K562 (cell line): ENCODE data around the gene RHEBL1. TPM values are rescaled to one million over a fixed set of nuclear protein-coding genes. Genes with fewer than 3 reads are reported as not detected.

Experiments
- ARID2 ChIP-seq: fragments of 450-650 bp; IDR thresholded peaks from 2 replicates; pipeline ENCODE4 v1.6.1; 2017; ENCODE audit warnings: antibody characterized with exemption, mild to moderate bottlenecking
- BCL6 ChIP-seq: fragments of 250-450 bp; sonication (Bioruptor Pico); IDR thresholded peaks from 2 replicates; pipeline ENCODE4 v1.4.0; 2020
- E2F3 ChIP-seq: fragments of 250-450 bp; sonication (Bioruptor Pico); IDR thresholded peaks from 2 replicates; pipeline ENCODE4 v1.4.0; 2020; ENCODE audit warnings: mild to moderate bottlenecking
- GATA2 ChIP-seq: sonication (generic); formaldehyde crosslinking; IDR thresholded peaks from 2 replicates; pipeline ENCODE4 v1.4.0; 2020; ENCODE audit warnings: mild to moderate bottlenecking, missing genetic modification reagents
- GTF2A2 ChIP-seq: IDR thresholded peaks from 2 replicates; pipeline ENCODE4 v1.6.1; 2016; ENCODE audit warnings: mild to moderate bottlenecking, missing genetic modification characterization, missing compliant biosample characterization
- GTF2F1 ChIP-seq: IDR thresholded peaks from 2 replicates; pipeline ENCODE4 v1.6.1; 2011; ENCODE audit warnings: low read depth, low read length, improper control_type of control experiment
- HNRNPH1 ChIP-seq: fragments of 200-400 bp; formaldehyde crosslinking; optimal IDR thresholded peaks from 2 replicates; pipeline ENCODE3; 2017; ENCODE audit warnings: low read depth, mild to moderate bottlenecking, low read length, moderate library complexity
- KAT7 ChIP-seq: sonication (generic); formaldehyde crosslinking; IDR thresholded peaks from 2 replicates; pipeline ENCODE4 v1.8.0; 2022; ENCODE audit warnings: missing genetic modification reagents, mild to moderate bottlenecking, borderline replicate concordance
- MAX ChIP-seq: sonication (generic); formaldehyde crosslinking; IDR thresholded peaks from 2 replicates; pipeline ENCODE4 v1.9.0; 2022; ENCODE audit warnings: mild to moderate bottlenecking, missing genetic modification reagents
- MBD2 ChIP-seq: sonication (generic); IDR thresholded peaks from 2 replicates; pipeline ENCODE4 v1.6.1; 2016; ENCODE audit warnings: low read depth, borderline replicate concordance
- MTA3 ChIP-seq: fragments of 450-650 bp; formaldehyde crosslinking; IDR thresholded peaks from 2 replicates; pipeline ENCODE4 v1.6.1; 2017; ENCODE audit warnings: mild to moderate bottlenecking, borderline replicate concordance
- NFATC3 ChIP-seq: fragments of 450-650 bp; IDR thresholded peaks from 2 replicates; pipeline ENCODE4 v1.6.1; 2017; ENCODE audit warnings: mild to moderate bottlenecking
- NKRF ChIP-seq: fragments of 450-650 bp; IDR thresholded peaks from 2 replicates; pipeline ENCODE4 v1.6.1; 2016; ENCODE audit warnings: borderline replicate concordance
- POLR2AphosphoS2 ChIP-seq: IDR thresholded peaks from 2 replicates; pipeline ENCODE4 v1.6.1; 2012; ENCODE audit warnings: low read length, improper control_type of control experiment
- SMAD4 ChIP-seq: fragments of 250-450 bp; sonication (Bioruptor Pico); conservative IDR thresholded peaks from 2 replicates; pipeline ENCODE4 v1.8.0; 2021; ENCODE audit warnings: inconsistent platforms, mild to moderate bottlenecking, moderate library complexity
- SOX6 ChIP-seq: fragments of 450-650 bp; IDR thresholded peaks from 2 replicates; pipeline ENCODE4 v1.6.1; 2014; ENCODE audit warnings: mild to moderate bottlenecking
- TAF15 ChIP-seq: fragments of 200-400 bp; formaldehyde crosslinking; IDR thresholded peaks from 2 replicates; pipeline ENCODE4 v1.6.1; 2017; ENCODE audit warnings: mild to moderate bottlenecking, low read depth, low read length, moderate library complexity
- ZBTB26 ChIP-seq: fragments of 450-650 bp; formaldehyde crosslinking; IDR thresholded peaks from 2 replicates; pipeline ENCODE4 v1.4.0; 2022; ENCODE audit warnings: missing genetic modification characterization
- ZNF253 ChIP-seq: fragments of 250-450 bp; sonication (Bioruptor Pico); conservative IDR thresholded peaks from 2 replicates; pipeline ENCODE4 v1.6.1; 2021; ENCODE audit warnings: mild to moderate bottlenecking
- ZNF263 ChIP-seq: sonication (generic); formaldehyde crosslinking; IDR thresholded peaks from 2 replicates; pipeline ENCODE4 v1.8.0; 2022; ENCODE audit warnings: mild to moderate bottlenecking, missing genetic modification reagents, borderline replicate concordance
- ZNF436 ChIP-seq: fragments of 250-450, 450-650 bp; sonication (Bioruptor Pico); formaldehyde crosslinking; IDR thresholded peaks from 2 replicates; pipeline ENCODE4 v1.7.0; 2020; ENCODE audit warnings: mild to moderate bottlenecking
- polyA plus RNA-seq, 8 experiments: library from polyadenylated mRNA; depleted of rRNA in 4 of 8; stranded (reverse) in 5 of 8; unstranded in 3 of 8; fragments of >200 nt; fragmentation: Nextera tagmentation in 2 of 8; fragmentation: Illumina TruSeq in 1 of 8; extraction: Ambion mirVana in 2 of 8; extraction: Trizol in 1 of 8; gene quantifications; 2 replicates each; pipeline versions ENCODE4 v1.2.1 to v1.2.3, GENCODE V29; 2011 to 2014; ENCODE audit warnings: inconsistent platforms in 1 of 8, missing spikeins in 1 of 8
- total RNA-seq, 7 experiments: library from RNA; depleted of rRNA in 6 of 7; stranded (reverse); fragments of >200 nt in 6 of 7; fragmentation: Illumina TruSeq in 2 of 7; extraction: Trizol in 2 of 7; gene quantifications; 2 replicates each; pipeline versions ENCODE4 v1.2.1 to v1.2.3, GENCODE V29; 2011 to 2021; ENCODE audit warnings: low replicate concordance in 1 of 7
- TF ChIP-seq, protein P1 (sequence below): fragments of 250-450 bp; sonication (Bioruptor Pico); IDR thresholded peaks from 2 replicates; pipeline ENCODE4 v1.8.0; 2021; ENCODE audit warnings: moderate library complexity, mild to moderate bottlenecking, inconsistent platforms

The RHEBL1 gene
- total and polyA plus RNA-seq, 9 of the 15 experiments (the other 6 are each of a cell fraction or from before 2014, with no cell fraction given): 4.3 to 36.1 (median 8.2) TPM

GRCh38 chr12:49110464-49111155 is 40.8 kb upstream of the RHEBL1 start, which contains the start of gene LMBR1L (continued):
- TF ChIP-seq GTF2A2 (tag) (no peak), SOX6 (peak; percentile 8; the same call in 1 of the 2 replicates), GATA2 (peak; percentile 4; the same call in 1 of the 2 replicates), GTF2F1 (0 out of 2 replicates have a peak, but pooled peaks have one; percentile 29), BCL6 (CRISPR knock-in tag) (no peak), NFATC3 (no peak), ZBTB26 (CRISPR knock-in tag) (no peak), NKRF (peak; percentile 57; the same call in 1 of the 2 replicates), ZNF436 (CRISPR knock-in tag) (no peak), SMAD4 (CRISPR knock-in tag) (peak; percentile 63; the same call in 1 of the 2 replicates), MBD2 (peak; percentile 91), MAX (CRISPR knock-in tag) (peak; percentile 58), TAF15 (no peak), MTA3 (0 out of 2 replicates have a peak, but pooled peaks have one; percentile 53), ZNF263 (peak; percentile 56; the same call in 1 of the 2 replicates), POLR2AphosphoS2 (no peak), HNRNPH1 (no peak), E2F3 (CRISPR knock-in tag) (peak; percentile 31; the same call in 1 of the 2 replicates), ARID2 (no peak), ZNF253 (no peak), KAT7 (0 out of 2 replicates have a peak, but pooled peaks have one; percentile 52)
- TF ChIP-seq, protein P1, sequence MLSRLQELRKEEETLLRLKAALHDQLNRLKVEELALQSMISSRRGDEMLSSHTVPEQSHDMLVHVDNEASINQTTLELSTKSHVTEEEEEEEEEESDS (CRISPR knock-in tag): no peak
